H1 (cell line): Measurements from ENCODE around the gene BCAS3. TPM values are rescaled to one million over a fixed set of nuclear protein-coding genes. Genes with fewer than 3 reads are reported as not detected.

Experiments used
- CTCF ChIA-PET: fragments of 300-600 bp; sonication (Branson Sonifier 250); formaldehyde crosslinking; loops from one replicate; lab custom pipeline; 2021; ENCODE audit not compliant: partially characterized antibody; lab: Charles Lee
- POLR2A ChIA-PET: fragments of 300-600 bp; sonication (Branson Sonifier 250); formaldehyde crosslinking; loops from one replicate; lab custom pipeline; 2021; ENCODE audit warnings: inconsistent platforms; ENCODE audit not compliant: partially characterized antibody; lab: Charles Lee
- DNase-seq, 2 experiments: peaks; one replicate each; pipeline versions ENCODE4 v3.0.0 to v3.0.0-alpha.2; 2010 to 2022; ENCODE audit warnings: low spot score in 2 of 2, low read depth in 1 of 2, mixed read lengths in 1 of 2
- FAIRE-seq: peaks from 2 replicates; lab custom pipeline; 2011; peaks lifted over from hg19 to GRCh38; lab: Jason Lieb, UNC
- H2AFZ ChIP-seq: 2 replicates; pipeline ENCODE4 v1.8.1; 2012; ENCODE audit warnings: low read length, inconsistent platforms
- H2AK5ac ChIP-seq: 2 replicates; pipeline ENCODE4 v1.6.1; 2013; ENCODE audit warnings: low read depth, low read length
- H2BK120ac ChIP-seq: replicated peaks from 2 replicates; pipeline ENCODE3; 2013; ENCODE audit warnings: low read depth, low read length, inconsistent platforms
- H2BK12ac ChIP-seq: 2 replicates; pipeline ENCODE4 v1.6.1; 2013; ENCODE audit warnings: low read depth, low read length
- H2BK15ac ChIP-seq: 2 replicates; pipeline ENCODE4 v1.6.1; 2013; ENCODE audit warnings: low read length
- H2BK20ac ChIP-seq: 2 replicates; pipeline ENCODE4 v1.6.1; 2013; ENCODE audit warnings: low read length
- H2BK5ac ChIP-seq: 2 replicates; pipeline ENCODE4 v1.6.1; 2013; ENCODE audit warnings: low read depth, low read length
- H3K14ac ChIP-seq: 2 replicates; pipeline ENCODE4 v1.6.1; 2013; ENCODE audit warnings: inconsistent platforms; ENCODE audit not compliant: insufficient read length
- H3K18ac ChIP-seq: 2 replicates; pipeline ENCODE4 v1.6.1; 2013; ENCODE audit warnings: low read length; ENCODE audit errors: extremely low read depth
- H3K23ac ChIP-seq: 2 replicates; pipeline ENCODE4 v1.6.1; 2013; ENCODE audit warnings: inconsistent platforms; ENCODE audit not compliant: insufficient read length
- H3K23me2 ChIP-seq: 2 replicates; pipeline ENCODE4 v1.6.1; 2013; ENCODE audit warnings: low read depth, low read length
- H3K27ac ChIP-seq: 2 replicates; pipeline ENCODE4 v1.6.1; 2011; ENCODE audit warnings: low read depth, low read length, inconsistent platforms
- H3K27me3 ChIP-seq, 4 experiments: replicated peaks in 1 of 4; 1 replicate in 1 of 4; 2 replicates in 3 of 4; pipeline versions ENCODE4 v1.6.1 to v1.8.1; 2011 to 2013; ENCODE audit warnings: low read length in 3 of 4, mild to moderate bottlenecking in 3 of 4, inconsistent platforms in 2 of 4, mixed read lengths in 2 of 4, moderate library complexity in 1 of 4; ENCODE audit not compliant: control insufficient read depth in 3 of 4, insufficient read depth in 3 of 4; ENCODE audit errors: extremely low read depth in 1 of 4
- H3K36me3 ChIP-seq, 4 experiments: 2 replicates each; pipeline versions ENCODE4 v1.6.1 to v1.8.1; 2011 to 2013; ENCODE audit warnings: mild to moderate bottlenecking in 4 of 4, low read length in 3 of 4, moderate library complexity in 2 of 4, control low read depth in 1 of 4, inconsistent platforms in 1 of 4; ENCODE audit not compliant: insufficient read depth in 4 of 4, control insufficient read depth in 2 of 4
- H3K4ac ChIP-seq: replicated peaks from 2 replicates; pipeline ENCODE3; 2013; ENCODE audit warnings: low read length, low read depth, mixed read lengths, inconsistent platforms; ENCODE audit not compliant: insufficient read length
- H3K4me1 ChIP-seq, 4 experiments: replicated peaks in 1 of 4; 1 replicate in 1 of 4; 2 replicates in 3 of 4; pipeline versions ENCODE4 v1.6.1 to v1.8.1; 2011 to 2013; ENCODE audit warnings: low read length in 3 of 4, inconsistent platforms in 2 of 4, mixed read lengths in 1 of 4; ENCODE audit not compliant: insufficient read depth in 4 of 4, control insufficient read depth in 3 of 4
- H3K4me2 ChIP-seq, 2 experiments: 2 replicates each; pipeline versions ENCODE4 v1.6.1 to v1.8.1; 2011 to 2013; ENCODE audit warnings: low read depth in 2 of 2, low read length in 2 of 2, control low read depth in 1 of 2, inconsistent platforms in 1 of 2, mild to moderate bottlenecking in 1 of 2; ENCODE audit not compliant: insufficient read depth in 1 of 2
- H3K4me3 ChIP-seq, 4 experiments: fragments of 200-600, 300-600 bp in 1 of 4; sonication (generic), shearing (Covaris generic), sonication (Bioruptor Twin) in 1 of 4; 2 replicates each; pipeline versions ENCODE4 v1.5.1 to v1.8.1; 2011 to 2016; ENCODE audit warnings: low read length in 4 of 4, low read depth in 3 of 4, control low read depth in 2 of 4, inconsistent platforms in 2 of 4, mild to moderate bottlenecking in 2 of 4, mixed read lengths in 1 of 4, moderate library complexity in 1 of 4; ENCODE audit not compliant: insufficient read depth in 2 of 4; ENCODE audit errors: extremely low read depth in 1 of 4
- H3K56ac ChIP-seq: replicated peaks from 2 replicates; pipeline ENCODE3; 2013; ENCODE audit warnings: low read depth, mild to moderate bottlenecking, mixed read lengths, low read length, inconsistent platforms; ENCODE audit not compliant: insufficient read length
- H3K79me1 ChIP-seq: 2 replicates; pipeline ENCODE4 v1.6.1; 2013; ENCODE audit warnings: low read depth, low read length, control low read depth
- H3K79me2 ChIP-seq, 2 experiments: 2 replicates each; pipeline versions ENCODE4 v1.6.1 to v1.8.1; 2012 to 2013; ENCODE audit warnings: low read length in 2 of 2, mild to moderate bottlenecking in 2 of 2, inconsistent platforms in 1 of 2; ENCODE audit not compliant: insufficient read depth in 2 of 2, control insufficient read depth in 1 of 2
- H3K9ac ChIP-seq, 4 experiments: replicated peaks in 1 of 4; 1 replicate in 1 of 4; 2 replicates in 3 of 4; pipeline versions ENCODE4 v1.6.1 to v1.8.1; 2011 to 2013; ENCODE audit warnings: low read depth in 3 of 4, low read length in 3 of 4, control low read depth in 2 of 4, mild to moderate bottlenecking in 2 of 4, moderate library complexity in 2 of 4, inconsistent platforms in 1 of 4; ENCODE audit errors: extremely low read depth in 1 of 4
- H3K9me3 ChIP-seq, 2 experiments: 2 replicates each; pipeline versions ENCODE4 v1.6.1 to v1.8.1; 2012 to 2013; ENCODE audit warnings: mild to moderate bottlenecking in 2 of 2, moderate library complexity in 2 of 2, control low read depth in 1 of 2, inconsistent platforms in 1 of 2, low read depth in 1 of 2, low read length in 1 of 2, mixed read lengths in 1 of 2; ENCODE audit not compliant: insufficient read depth in 2 of 2
- H4K20me1 ChIP-seq, 2 experiments: replicated peaks in 1 of 2; 2 replicates each; pipeline versions ENCODE3 to v1.8.1; 2011 to 2013; ENCODE audit warnings: inconsistent platforms in 2 of 2, low read length in 2 of 2, mild to moderate bottlenecking in 1 of 2; ENCODE audit not compliant: insufficient read depth in 2 of 2, control insufficient read depth in 1 of 2
- H4K5ac ChIP-seq: 2 replicates; pipeline ENCODE4 v1.6.1; 2013; ENCODE audit warnings: low read length, low read depth, mixed read lengths, inconsistent platforms; ENCODE audit not compliant: insufficient read length
- H4K8ac ChIP-seq: 2 replicates; pipeline ENCODE4 v1.8.0; 2013; ENCODE audit warnings: mild to moderate bottlenecking, moderate library complexity, low read length, inconsistent platforms; ENCODE audit not compliant: insufficient read depth; ENCODE audit errors: extremely low read depth
- H4K91ac ChIP-seq: replicated peaks from 2 replicates; pipeline ENCODE3; 2013; ENCODE audit warnings: low read length, mixed read lengths, inconsistent platforms; ENCODE audit not compliant: insufficient read length
- BCL11A ChIP-seq, 2 experiments: IDR thresholded peaks; one replicate each; pipeline ENCODE4 v1.6.1; 2011; ENCODE audit warnings: low read depth in 2 of 2, low read length in 2 of 2, mild to moderate bottlenecking in 2 of 2
- BRCA1 ChIP-seq: IDR thresholded peaks from 2 replicates; pipeline ENCODE4 v1.6.1; 2012; ENCODE audit warnings: low read depth, low read length, improper control_type of control experiment
- CBX5 ChIP-seq: fragments of 300-800, 300-1000 bp; sonication (generic); IDR thresholded peaks from 2 replicates; pipeline ENCODE4 v1.7.1; 2016; ENCODE audit warnings: antibody characterized with exemption, low read length, low read depth
- CTBP2 ChIP-seq: IDR thresholded peaks from 2 replicates; pipeline ENCODE4 v1.7.0; 2011; ENCODE audit warnings: borderline replicate concordance, mild to moderate bottlenecking, moderate library complexity, mixed read lengths, low read length; ENCODE audit not compliant: insufficient read depth, insufficient read length
- JUN ChIP-seq: IDR thresholded peaks from 2 replicates; pipeline ENCODE4 v1.6.1; 2011; ENCODE audit warnings: low read depth, mild to moderate bottlenecking, improper control_type of control experiment, low read length
- KDM1A ChIP-seq: fragments of 200-600, 300-600 bp; sonication (generic); IDR thresholded peaks from 2 replicates; pipeline ENCODE4 v1.7.1; 2016; ENCODE audit warnings: mild to moderate bottlenecking, low read length, borderline replicate concordance
- MAFK ChIP-seq: IDR thresholded peaks from 2 replicates; pipeline ENCODE4 v1.6.1; 2012; ENCODE audit warnings: low read depth, mild to moderate bottlenecking, improper control_type of control experiment, low read length
- NRF1 ChIP-seq: IDR thresholded peaks from 2 replicates; pipeline ENCODE4 v1.6.1; 2011; ENCODE audit warnings: mild to moderate bottlenecking, low read depth, low read length, improper control_type of control experiment
- RBBP5 ChIP-seq: IDR thresholded peaks from 2 replicates; pipeline ENCODE4 v1.7.1; 2012; ENCODE audit warnings: low read depth, mild to moderate bottlenecking, inconsistent platforms, low read length, moderate library complexity, borderline replicate concordance
- SAP30 ChIP-seq: fragments of 300-600 bp; sonication (generic); IDR thresholded peaks from 2 replicates; pipeline ENCODE4 v1.7.1; 2012; ENCODE audit warnings: low read length, moderate library complexity, mild to moderate bottlenecking, inconsistent platforms; ENCODE audit not compliant: insufficient read depth, insufficient replicate concordance
- SIN3A ChIP-seq, 2 experiments: IDR thresholded peaks in 1 of 2; conservative IDR thresholded peaks in 1 of 2; 2 replicates each; pipeline ENCODE4 v1.6.1; 2011 to 2012; ENCODE audit warnings: low read length in 2 of 2, improper control_type of control experiment in 1 of 2, low read depth in 1 of 2, mild to moderate bottlenecking in 1 of 2
- ZNF274 ChIP-seq: IDR thresholded peaks from 2 replicates; pipeline ENCODE4 v1.7.0; 2012; ENCODE audit warnings: low read length, borderline replicate concordance; ENCODE audit errors: extremely low read depth
- WGBS, 2 experiments: shearing (Covaris generic) in 1 of 2; methylation state at CpG; one replicate each; pipeline versions ENCODE4 v1.1.6 to v1.1.7; 2013 to 2015; ENCODE audit warnings: low lambda C conversion rate in 2 of 2, mixed read lengths in 2 of 2, inconsistent platforms in 1 of 2, low coverage in 1 of 2, missing lambda C conversion rate in 1 of 2; ENCODE audit not compliant: insufficient replicate concordance in 2 of 2, insufficient coverage in 1 of 2, insufficient read length in 1 of 2; ENCODE audit errors: extremely low coverage in 1 of 2, missing lambda C conversion rate in 1 of 2; 5-methylcytosine and 5-hydroxymethylcytosine counted together
- polyA plus RNA-seq, 7 experiments: library from polyadenylated mRNA; depleted of rRNA in 3 of 7; stranded (reverse) in 5 of 7; unstranded in 2 of 7; fragments of >200 nt in 5 of 7; fragments of 200-250 nt in 2 of 7; gene quantifications; 1 replicate in 5 of 7; 2 replicates in 1 of 7; 4 replicates in 1 of 7; pipeline versions ENCODE4 v1.2.1 to v1.2.3, GENCODE V29; 2011 to 2013; ENCODE audit warnings: missing spikeins in 2 of 7, mixed read lengths in 2 of 7
- total RNA-seq: library from RNA; stranded (reverse); fragmentation: NEBNext Ultra II Directional; extraction: Animal tissue kit (Norgen Biotek cat#: 25700); gene quantifications from 2 replicates; pipeline ENCODE4 v1.2.1, GENCODE V29; 2021
- TF ChIP-seq, protein P1 (sequence below): IDR thresholded peaks from 2 replicates; pipeline ENCODE4 v1.6.1; 2011; ENCODE audit warnings: low read length, improper control_type of control experiment

BCAS3 gene
- total and polyA plus RNA-seq, 2 of the 8 experiments (the other 6 are each of a cell fraction or from before 2014, with no cell fraction given) = 9.9 to 13.3 TPM

DNA sequence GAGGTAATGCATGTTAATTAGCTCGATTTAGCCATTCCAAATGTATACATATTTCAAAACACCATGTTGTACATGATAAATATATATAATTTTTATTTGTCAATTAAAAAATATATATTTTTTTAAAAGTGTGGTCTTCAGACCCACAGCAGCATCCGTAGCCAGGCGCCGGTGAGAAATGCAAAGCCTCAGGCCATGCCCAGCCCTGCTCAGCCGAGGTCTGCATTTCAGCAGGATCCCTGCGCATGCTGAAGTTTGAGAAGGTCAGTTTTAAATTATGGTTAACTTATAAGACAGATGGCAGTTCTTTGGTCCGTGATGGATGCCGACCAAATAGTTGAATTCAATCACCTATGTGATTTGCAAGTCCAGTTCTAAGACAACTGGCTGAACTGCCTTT lies 694.0 kb downstream of the BCAS3 start:
- no peak overlapping the region for H4K5ac ChIP-seq
- ChIA-PET POLR2A (no interaction called here), CTCF (interaction anchor here (1.0 to 2.3 kb wide), 4 partner anchors 13 to 362 kb away, joined by 3 to 6 read pairs (median 4); no protein-coding TSS in a partner anchor)
- H2BK15ac ChIP-seq = no peak overlapping the region
- no peak overlapping the region for H3K9ac ChIP-seq
- no peak overlapping the region for H4K91ac ChIP-seq
- no peak overlapping the region for H2AFZ ChIP-seq
- H3K14ac ChIP-seq = no peak overlapping the region
- H2BK5ac ChIP-seq = no peak overlapping the region
- no peak overlapping the region for H3K18ac ChIP-seq
- no peaks in the 10 kb centered on the region for H3K23me2 ChIP-seq
- DNase-seq (no peak), FAIRE-seq (no peak)
- no peaks in the 10 kb centered on the region for H3K79me2 ChIP-seq
- H3K4me1 ChIP-seq = peaks cover 0 to 3% (median 1%) of the 10 kb centered on the region in 4 experiments; a peak in 2 of 7 replicates
- 89% methylated on average over 8 of the region's 8 CpGs; no CpG with 5 or more reads in 1 of the 2 experiments for WGBS, 2 experiments
- H3K36me3 ChIP-seq = no peaks in the 10 kb centered on the region
- H2BK120ac ChIP-seq = no peak overlapping the region
- no peak overlapping the region for H2BK20ac ChIP-seq
- H3K27me3 ChIP-seq = no peaks in the 10 kb centered on the region; a peak in 1 of 7 replicates
- no peak overlapping the region for H3K4ac ChIP-seq
- peaks cover 0 to 2% of the 10 kb centered on the region in 2 experiments for H4K20me1 ChIP-seq
- H3K4me3 ChIP-seq = no peak overlapping the region
- no peaks in the 10 kb centered on the region for H3K79me1 ChIP-seq
- no peak overlapping the region for H3K27ac ChIP-seq
- no peak overlapping the region for H3K4me2 ChIP-seq
- no peak overlapping the region for H3K23ac ChIP-seq
- H3K9me3 ChIP-seq = no peaks in the 10 kb centered on the region
- H4K8ac ChIP-seq = no peak overlapping the region
- H3K56ac ChIP-seq = no peak overlapping the region
- no peak overlapping the region for H2AK5ac ChIP-seq
- H2BK12ac ChIP-seq = no peak overlapping the region
- TF ChIP-seq ZNF274 (no peak), RBBP5 (no peak), JUN (no peak), SIN3A (conservative IDR thresholded peaks at IDR 0.05 in 1 of 2, IDR thresholded peaks at IDR 0.05 in 1 of 2; ENCODE audit: low read depth in 1 of 2, low read length in 2 of 2) (no peak), CBX5 (no peak), BCL11A (IDR thresholded peaks at IDR 0.05; ENCODE audit: low read depth in 2 of 2, low read length in 2 of 2) (no peak), KDM1A (no peak), SAP30 (no peak), BRCA1 (no peak), MAFK (no peak), NRF1 (no peak), CTBP2 (no peak)
- TF ChIP-seq, protein P1, sequence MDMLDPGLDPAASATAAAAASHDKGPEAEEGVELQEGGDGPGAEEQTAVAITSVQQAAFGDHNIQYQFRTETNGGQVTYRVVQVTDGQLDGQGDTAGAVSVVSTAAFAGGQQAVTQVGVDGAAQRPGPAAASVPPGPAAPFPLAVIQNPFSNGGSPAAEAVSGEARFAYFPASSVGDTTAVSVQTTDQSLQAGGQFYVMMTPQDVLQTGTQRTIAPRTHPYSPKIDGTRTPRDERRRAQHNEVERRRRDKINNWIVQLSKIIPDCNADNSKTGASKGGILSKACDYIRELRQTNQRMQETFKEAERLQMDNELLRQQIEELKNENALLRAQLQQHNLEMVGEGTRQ = no peak
